NCI-H2196 (cell line): ENCODE results near the gene VEGFA.
"Not testable (repeated sequence)": the region's sequence is repeated elsewhere in the genome, so short reads cannot be mapped to it uniquely, and the experiment has no call there.

Source experiments
- DNase-seq: peaks from one replicate; lab custom pipeline; 2025; ENCODE audit not compliant: unreplicated experiment; lab: John Stamatoyannopoulos, UW

VEGFA gene

DNA sequence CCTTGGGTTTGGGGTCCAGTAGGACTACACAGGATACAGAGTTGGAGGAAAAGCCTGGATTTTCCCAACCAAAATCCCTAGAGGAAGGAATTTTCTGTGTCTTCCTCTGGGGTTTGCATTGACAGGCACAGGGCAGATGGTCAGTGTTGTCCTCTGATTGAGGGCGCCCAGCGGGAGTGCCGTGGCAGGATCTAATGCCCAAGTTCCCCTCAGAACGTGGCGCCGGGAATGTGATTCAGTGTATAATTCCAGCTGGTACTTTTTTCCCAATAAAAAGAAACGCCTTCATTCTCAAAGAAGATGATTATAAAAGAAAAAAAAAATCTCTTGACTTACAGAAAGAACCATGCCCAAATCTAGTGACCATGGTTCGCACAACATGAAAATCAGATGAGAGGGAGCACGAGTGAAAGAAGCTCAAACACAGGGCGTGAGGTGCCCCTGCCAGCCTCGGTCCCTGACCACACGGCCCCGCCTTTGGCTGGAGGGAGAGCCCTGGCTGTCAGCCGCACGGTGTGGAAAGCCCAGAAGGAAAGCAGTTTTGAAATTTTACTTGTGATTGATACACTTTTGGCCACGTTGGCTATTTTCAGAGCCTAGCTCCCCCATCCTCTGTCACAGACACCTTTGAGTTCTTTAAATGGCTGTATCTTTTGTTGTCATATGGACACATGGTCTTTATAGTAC, 31.6 kb downstream of the VEGFA start:
- no peak for DNase-seq

DNA sequence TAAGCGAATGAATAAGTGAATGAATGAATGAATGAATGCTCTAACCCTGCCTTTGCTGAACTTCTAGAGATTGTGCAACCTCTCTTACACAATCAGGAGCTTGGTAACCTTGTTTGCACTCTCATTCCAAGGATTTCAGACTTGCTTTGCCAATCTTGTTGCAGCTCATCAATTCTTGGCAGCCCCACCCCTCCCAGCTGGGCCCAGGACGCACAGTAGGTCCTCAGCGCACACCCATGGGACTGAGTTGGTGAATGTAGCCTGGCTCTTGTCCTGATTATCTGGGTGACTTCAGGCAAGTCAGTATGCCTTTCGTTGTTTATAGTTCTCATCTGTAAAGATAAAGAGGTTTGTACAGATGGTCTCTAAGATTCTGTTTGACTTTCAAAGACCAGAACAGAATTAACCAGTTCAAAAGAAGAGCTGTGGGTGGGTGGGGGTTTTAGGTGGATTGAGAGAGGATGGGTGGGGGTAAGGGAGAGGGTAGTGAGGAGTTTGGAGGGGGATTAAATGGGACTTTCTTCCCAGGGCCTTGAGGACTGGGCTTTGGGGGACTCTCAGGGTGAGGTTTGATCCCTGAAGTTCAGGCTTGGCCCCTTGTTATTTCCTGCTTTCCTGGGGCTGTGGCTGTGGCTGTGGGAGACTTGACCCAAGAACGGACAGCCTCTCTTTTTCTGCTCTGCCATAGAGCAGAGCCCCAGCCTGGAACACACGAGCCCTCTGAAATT, 33.2 kb downstream of the VEGFA start:
- no peak for DNase-seq

DNA sequence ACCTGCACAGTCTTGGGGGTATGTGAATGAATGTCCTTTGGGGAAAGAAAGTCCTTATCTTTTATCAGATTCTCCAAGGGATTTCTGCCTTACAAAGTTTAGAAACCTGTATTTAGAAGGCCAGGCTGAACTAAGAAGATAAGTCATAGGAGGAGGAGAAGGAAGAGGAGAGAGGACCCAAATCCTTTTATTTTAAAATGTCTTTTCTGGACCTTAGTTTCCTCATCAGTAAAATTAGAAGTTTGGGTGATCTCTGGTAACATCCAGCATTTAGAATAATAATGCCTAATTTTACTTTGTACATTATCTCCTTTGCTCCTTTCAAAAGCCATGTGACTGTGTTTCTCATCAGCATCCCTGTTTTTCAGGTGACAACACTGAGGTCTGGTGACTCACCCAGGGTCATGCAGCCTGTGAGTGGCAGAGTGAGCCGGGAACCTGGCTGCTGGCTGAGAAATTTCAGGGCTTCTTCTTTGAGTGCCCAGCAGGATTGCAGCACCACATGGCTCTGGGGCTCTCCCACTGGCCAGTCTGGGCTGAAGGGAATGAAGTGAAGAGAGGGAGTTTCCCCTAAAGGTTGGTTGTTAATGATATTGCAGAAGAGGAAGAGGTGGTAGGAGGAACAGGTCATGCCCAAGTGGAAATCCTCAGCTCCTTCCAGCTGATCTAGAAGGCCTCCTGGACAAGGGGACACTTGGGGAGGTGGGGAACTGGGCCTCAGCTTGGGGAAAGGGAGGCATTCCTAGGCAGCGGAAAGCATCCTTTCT, 34.0 kb downstream of the VEGFA start:
- no peak for DNase-seq

DNA sequence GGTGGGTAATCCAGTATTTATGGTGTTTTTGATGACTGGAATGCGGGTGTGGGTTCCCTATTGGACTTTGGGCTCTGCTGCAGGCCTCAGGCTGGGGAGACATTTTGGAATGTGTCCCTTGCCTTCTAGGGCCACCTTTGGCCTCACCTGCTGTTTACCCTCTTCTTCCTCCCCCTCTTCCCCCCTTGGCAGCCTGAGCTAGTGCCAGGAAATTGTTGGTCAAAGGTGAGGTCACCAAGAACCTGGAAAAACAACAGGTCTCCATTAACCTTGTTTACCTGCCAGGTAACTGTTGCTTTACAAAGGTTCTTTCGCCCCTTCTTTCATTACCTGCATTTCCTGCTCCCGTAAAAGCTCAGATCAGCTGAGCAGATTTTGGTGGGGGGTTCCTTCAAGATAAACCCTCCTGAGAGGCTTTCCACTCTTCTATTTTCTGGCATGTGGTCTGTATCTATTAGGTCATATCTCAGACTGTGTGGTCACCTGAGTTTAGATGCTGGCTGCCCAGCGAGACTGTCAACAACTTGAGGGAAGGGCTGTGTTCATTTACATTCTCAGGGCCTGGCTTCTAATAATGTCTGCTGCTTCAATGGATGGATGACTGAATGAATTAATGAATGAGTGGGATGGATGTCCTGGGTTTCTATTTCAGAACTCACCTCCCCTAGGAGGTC, 34.7 kb downstream of the VEGFA start:
- peak; percentile 28 for DNase-seq

- no peak for DNase-seq
These were observed 35.7 kb downstream of the VEGFA start for GRCh38 chr6:43805699-43806042.

GRCh38 chr6:43806043-43806757, 36.2 kb downstream of the VEGFA start:
- no peak for DNase-seq

DNA sequence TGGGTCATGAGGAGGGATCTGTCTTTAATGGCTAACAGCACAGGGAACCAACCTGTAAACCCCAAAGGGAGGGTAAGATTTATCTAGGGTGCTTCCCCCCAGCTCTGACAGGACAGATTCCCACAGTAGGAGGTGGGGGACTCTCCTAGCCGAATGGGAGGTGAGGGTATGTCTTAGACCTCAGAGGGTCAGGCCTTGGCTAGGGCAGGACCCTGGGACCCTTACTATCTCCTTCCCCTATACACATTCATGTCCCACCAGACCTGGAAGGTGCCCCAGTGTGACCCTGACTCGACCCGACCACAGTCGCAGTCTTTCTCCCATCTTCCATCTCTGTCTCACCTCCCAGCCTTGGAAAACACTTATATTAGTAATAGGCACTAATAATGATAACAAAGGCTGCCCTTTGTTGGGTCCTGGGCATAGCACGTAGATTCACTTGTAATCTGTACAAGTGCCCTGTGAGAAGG, 36.8 kb downstream of the VEGFA start:
- DNase-seq: no peak

GRCh38 chr6:43807228-43808061, 37.4 kb downstream of the VEGFA start:
- no peak for DNase-seq

DNA sequence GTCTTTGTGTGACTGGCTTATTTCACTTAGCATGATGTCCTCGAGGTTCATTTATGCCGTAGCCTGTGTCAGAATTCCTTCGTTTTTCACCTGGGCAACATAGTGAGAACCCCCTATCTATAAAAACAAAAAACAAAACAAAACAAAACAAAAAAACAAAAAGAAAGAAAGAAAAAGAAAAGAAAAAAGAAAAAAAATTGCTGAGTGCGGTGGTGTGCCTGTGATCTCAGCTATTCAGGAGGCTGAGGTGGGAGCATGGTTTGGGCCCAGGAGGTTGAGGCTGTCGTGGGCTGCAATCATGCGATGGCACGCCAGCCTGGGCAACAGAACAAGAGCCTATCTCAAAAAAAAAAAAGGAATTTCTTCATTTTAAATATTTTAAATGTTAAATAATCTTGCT, 38.4 kb downstream of the VEGFA start:
- no peak for DNase-seq

GRCh38 chr6:43809417-43810305, 39.6 kb downstream of the VEGFA start:
- DNase-seq: peak; percentile 37

GRCh38 chr6:43810965-43811732, 41.1 kb downstream of the VEGFA start:
- DNase-seq: no peak

DNA sequence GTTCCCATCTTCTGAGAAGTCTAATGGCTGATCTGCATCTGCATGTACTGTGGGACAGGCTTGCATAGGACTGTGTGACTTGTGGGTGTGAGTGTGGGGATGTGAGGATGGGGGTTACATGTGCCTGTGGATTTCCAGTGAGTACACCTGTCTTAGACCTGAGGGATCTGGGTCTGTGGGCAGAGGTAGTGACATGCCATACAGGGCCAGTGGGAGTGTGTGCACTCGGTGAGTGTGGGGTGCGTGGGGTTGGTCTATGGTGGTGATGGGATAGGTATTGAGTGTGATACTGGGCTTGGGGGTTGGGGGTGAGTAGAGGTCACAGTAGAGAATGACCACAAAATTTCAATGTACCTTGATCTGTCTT, 41.7 kb downstream of the VEGFA start:
- DNase-seq: no peak

DNA sequence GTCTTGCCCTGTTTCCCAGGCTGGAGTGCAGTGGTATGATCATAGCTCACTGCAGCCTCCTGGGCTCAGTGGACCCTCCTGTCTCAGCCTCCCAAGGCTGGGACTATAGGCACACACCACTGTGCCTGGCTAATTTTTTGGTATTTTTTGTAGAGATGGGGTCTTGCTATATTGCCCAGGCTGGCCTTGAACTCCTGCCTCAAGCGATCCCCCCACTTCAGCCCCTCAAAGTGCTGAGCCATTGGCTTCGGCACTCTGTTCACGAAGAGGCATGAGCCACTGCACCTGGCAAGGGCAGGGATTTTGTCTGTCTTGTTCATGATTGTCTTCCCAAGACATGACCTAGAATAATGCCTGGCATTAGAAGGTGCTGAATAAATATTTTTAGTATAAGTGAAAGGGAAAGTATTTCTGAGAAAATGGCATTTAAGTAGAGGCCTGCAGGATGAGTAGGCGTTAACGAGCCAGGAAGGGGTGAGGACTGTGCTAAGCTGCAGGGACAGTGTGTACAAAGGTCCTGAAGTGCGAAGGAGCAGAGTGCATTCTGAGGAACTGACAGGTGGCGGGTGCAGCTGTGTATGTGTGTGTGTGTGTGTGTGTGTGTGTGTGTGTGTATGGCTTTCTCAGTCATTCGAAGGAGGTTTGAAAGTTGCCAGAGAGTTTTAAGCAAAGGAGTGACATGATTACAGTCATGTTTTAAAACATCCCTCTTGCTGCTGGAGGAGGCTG, 43.0 kb downstream of the VEGFA start:
- DNase-seq: no peak

- DNase-seq: no peak
These were observed 44.1 kb downstream of the VEGFA start for GRCh38 chr6:43814111-43814510.

DNA sequence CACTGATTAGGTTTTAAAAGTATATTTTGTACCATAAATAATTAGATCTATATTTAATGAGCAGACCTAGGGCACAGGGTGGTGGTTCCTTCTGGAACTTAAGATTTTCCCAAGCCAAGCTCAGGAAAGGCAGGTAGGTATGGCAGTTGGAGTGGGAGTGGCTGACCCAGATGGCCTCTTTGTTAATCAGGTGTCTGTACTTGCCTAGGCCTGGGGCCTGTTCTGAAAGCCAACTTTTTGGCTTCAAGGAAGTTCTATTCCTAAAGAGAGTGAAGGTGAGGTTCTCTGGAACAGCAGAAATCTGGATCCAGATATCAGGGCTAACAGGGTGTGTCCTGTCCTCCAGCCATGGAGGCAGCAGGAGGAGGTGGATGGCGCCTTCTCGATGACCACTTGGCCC, 44.9 kb downstream of the VEGFA start:
- DNase-seq: no peak

GRCh38 chr6:43817192-43817591, 47.2 kb downstream of the VEGFA start:
- no peak for DNase-seq

DNA sequence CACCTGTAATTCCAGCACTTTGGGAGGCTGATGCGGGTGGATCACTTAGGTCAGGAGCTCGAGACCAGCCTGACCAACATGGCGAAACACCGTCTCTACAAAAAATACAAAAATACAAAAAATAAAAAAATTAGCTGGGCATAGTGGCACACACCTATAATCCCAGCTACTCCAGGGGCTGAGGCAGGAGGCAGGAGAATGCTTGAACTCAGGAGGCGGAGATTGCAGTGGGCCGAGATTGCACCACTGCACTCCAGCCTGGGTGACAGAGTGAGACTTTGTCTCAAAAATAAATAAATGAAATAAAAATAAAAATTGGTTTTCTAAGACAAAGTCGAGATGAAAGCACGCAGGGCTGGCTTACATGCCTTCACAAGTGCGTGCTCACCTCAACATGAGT, 49.0 kb downstream of the VEGFA start:
- not testable (repeated sequence) for DNase-seq

GRCh38 chr6:43819958-43820357, 49.9 kb downstream of the VEGFA start:
- no peak for DNase-seq
